Mucosa of stomach (tissue), 1 donor: ENCODE results near the gene SH3RF3.

Source experiments
- H3K27me3 ChIP-seq: one replicate; pipeline ENCODE4 v1.7.0; 2013; ENCODE audit warnings: mild to moderate bottlenecking, low read length; ENCODE audit not compliant: control insufficient read depth, insufficient read depth
- H3K36me3 ChIP-seq: one replicate; pipeline ENCODE4 v1.7.0; 2013; ENCODE audit warnings: low read length; ENCODE audit not compliant: control insufficient read depth, insufficient read depth
- H3K4me1 ChIP-seq: one replicate; pipeline ENCODE4 v1.7.0; 2013; ENCODE audit warnings: mild to moderate bottlenecking, low read length; ENCODE audit not compliant: control insufficient read depth, insufficient read depth
- H3K4me3 ChIP-seq: one replicate; pipeline ENCODE4 v1.7.0; 2013; ENCODE audit warnings: low read length
- H3K9ac ChIP-seq: one replicate; pipeline ENCODE4 v1.7.0; 2013; ENCODE audit warnings: mild to moderate bottlenecking, low read length, moderate library complexity
- H3K9me3 ChIP-seq: one replicate; pipeline ENCODE4 v1.7.0; 2013; ENCODE audit warnings: mild to moderate bottlenecking, low read length, moderate library complexity; ENCODE audit not compliant: control insufficient read depth
- donor health status: Pancreatic carcinoma.

Gene SH3RF3

GRCh38 chr2:109435066-109435690 is 306.2 kb downstream of the SH3RF3 start:
- Histone ChIP-seq H3K36me3 (no peaks in the 10 kb centered on the region), H3K4me1 (no peaks in the 10 kb centered on the region), H3K9ac (no peak overlapping the region), H3K4me3 (no peak overlapping the region), H3K9me3 (no peaks in the 10 kb centered on the region), H3K27me3 (peaks cover 4% of the 10 kb centered on the region)

- Histone ChIP-seq H3K4me1 (no peaks in the 10 kb centered on the region), H3K36me3 (no peaks in the 10 kb centered on the region), H3K9me3 (no peaks in the 10 kb centered on the region), H3K27me3 (peaks cover 4% of the 10 kb centered on the region), H3K9ac (no peak overlapping the region), H3K4me3 (no peak overlapping the region)
These were observed 307.0 kb downstream of the SH3RF3 start for GRCh38 chr2:109435901-109436598.

GRCh38 chr2:109436610-109437225 is 307.7 kb downstream of the SH3RF3 start:
- Histone ChIP-seq H3K36me3 (no peaks in the 10 kb centered on the region), H3K4me1 (no peaks in the 10 kb centered on the region), H3K9me3 (no peaks in the 10 kb centered on the region), H3K9ac (no peak overlapping the region), H3K27me3 (peaks cover 4% of the 10 kb centered on the region), H3K4me3 (no peak overlapping the region)

- Histone ChIP-seq H3K9me3 (no peaks in the 10 kb centered on the region), H3K27me3 (peaks cover 4% of the 10 kb centered on the region), H3K9ac (no peak overlapping the region), H3K4me1 (no peaks in the 10 kb centered on the region), H3K4me3 (no peak overlapping the region), H3K36me3 (no peaks in the 10 kb centered on the region)
These were observed 308.5 kb downstream of the SH3RF3 start for GRCh38 chr2:109437325-109438090.

GRCh38 chr2:109438146-109438545 is 309.1 kb downstream of the SH3RF3 start:
- no peak overlapping the region for H3K4me3 ChIP-seq
- H3K9me3 ChIP-seq: no peaks in the 10 kb centered on the region
- H3K36me3 ChIP-seq: no peaks in the 10 kb centered on the region
- H3K9ac ChIP-seq: no peak overlapping the region
- peaks cover 4% of the 10 kb centered on the region for H3K27me3 ChIP-seq
- H3K4me1 ChIP-seq: no peaks in the 10 kb centered on the region

GRCh38 chr2:109438773-109439389 is 309.9 kb downstream of the SH3RF3 start:
- Histone ChIP-seq H3K9me3 (no peaks in the 10 kb centered on the region), H3K9ac (no peak overlapping the region), H3K4me3 (no peak overlapping the region), H3K4me1 (no peaks in the 10 kb centered on the region), H3K36me3 (no peaks in the 10 kb centered on the region), H3K27me3 (peaks cover 4% of the 10 kb centered on the region)

- Histone ChIP-seq H3K4me1 (no peaks in the 10 kb centered on the region), H3K4me3 (no peak overlapping the region), H3K9ac (no peak overlapping the region), H3K27me3 (peaks cover 4% of the 10 kb centered on the region), H3K9me3 (no peaks in the 10 kb centered on the region), H3K36me3 (no peaks in the 10 kb centered on the region)
These were observed 310.4 kb downstream of the SH3RF3 start for GRCh38 chr2:109439390-109439786.

- H3K4me3 ChIP-seq: no peak overlapping the region
- H3K9me3 ChIP-seq: no peaks in the 10 kb centered on the region
- no peaks in the 10 kb centered on the region for H3K4me1 ChIP-seq
- no peak overlapping the region for H3K9ac ChIP-seq
- H3K27me3 ChIP-seq: peaks cover 4% of the 10 kb centered on the region
- H3K36me3 ChIP-seq: no peaks in the 10 kb centered on the region
These were observed 311.0 kb downstream of the SH3RF3 start for GRCh38 chr2:109439986-109440385.

- H3K9ac ChIP-seq: no peak overlapping the region
These were observed 311.6 kb downstream of the SH3RF3 start for GRCh38 chr2:109440499-109441156.

GRCh38 chr2:109442715-109443319 is 313.8 kb downstream of the SH3RF3 start:
- Histone ChIP-seq H3K4me3 (no peak overlapping the region), H3K27me3 (peaks cover 4% of the 10 kb centered on the region), H3K36me3 (no peaks in the 10 kb centered on the region), H3K9ac (no peak overlapping the region), H3K4me1 (no peaks in the 10 kb centered on the region), H3K9me3 (no peaks in the 10 kb centered on the region)

More at GRCh38 chr2:109440499-109441156, 311.6 kb downstream of the SH3RF3 start:
- H3K4me1 ChIP-seq: no peaks in the 10 kb centered on the region
- no peaks in the 10 kb centered on the region for H3K9me3 ChIP-seq
- H3K4me3 ChIP-seq: no peak overlapping the region
- peaks cover 4% of the 10 kb centered on the region for H3K27me3 ChIP-seq
- no peaks in the 10 kb centered on the region for H3K36me3 ChIP-seq

GRCh38 chr2:109444916-109445315 is 315.9 kb downstream of the SH3RF3 start:
- Histone ChIP-seq H3K4me3 (no peak overlapping the region), H3K4me1 (no peaks in the 10 kb centered on the region), H3K36me3 (no peaks in the 10 kb centered on the region), H3K27me3 (no peaks in the 10 kb centered on the region), H3K9me3 (no peaks in the 10 kb centered on the region), H3K9ac (no peak overlapping the region)
